PFSK-1 (cell line): ENCODE measurements around the gene BANK1.

Source experiments
- POLR2AphosphoS5 ChIP-seq: IDR thresholded peaks from 2 replicates; pipeline ENCODE4 v1.6.1; 2012; ENCODE audit warnings: low read depth, mild to moderate bottlenecking, control low read depth, low read length, moderate library complexity
- REST ChIP-seq, 2 experiments: IDR thresholded peaks; 2 replicates each; pipeline versions ENCODE4 v1.6.1 to v1.8.0; 2011 to 2012; ENCODE audit warnings: low read depth in 2 of 2, low read length in 2 of 2, control low read depth in 1 of 2, inconsistent platforms in 1 of 2, mild to moderate bottlenecking in 1 of 2, moderate library complexity in 1 of 2; ENCODE audit not compliant: insufficient read depth in 1 of 2
- SIN3A ChIP-seq: IDR thresholded peaks from 2 replicates; pipeline ENCODE4 v1.6.1; 2012; ENCODE audit warnings: mild to moderate bottlenecking, low read length, moderate library complexity, borderline replicate concordance; ENCODE audit not compliant: insufficient read depth
- TAF1 ChIP-seq: IDR thresholded peaks from 2 replicates; pipeline ENCODE4 v1.6.1; 2012; ENCODE audit warnings: low read length, control low read depth, borderline replicate concordance; ENCODE audit not compliant: insufficient read depth

GRCh38 chr4:101864660-101865059, 74.1 kb downstream of the BANK1 start:
- TF ChIP-seq TAF1 (no peak), SIN3A (no peak), REST (IDR thresholded peaks at IDR 0.05; ENCODE audit: insufficient read depth in 1 of 2, low read depth in 2 of 2, low read length in 2 of 2) (no peak), POLR2AphosphoS5 (no peak)
